ENCODE data around the gene MSL1.
"Not testable (repeated sequence)": the region's sequence is repeated elsewhere in the genome, so short reads cannot be mapped to it uniquely, and the experiment has no call there.

MSL1 gene

GRCh38 chr17:40134184-40134583 lies 12.4 kb downstream of the MSL1 start:
- DNase-seq: no peak

- no peak for DNase-seq
These were observed 14.0 kb downstream of the MSL1 start for GRCh38 chr17:40135817-40136216.

DNA sequence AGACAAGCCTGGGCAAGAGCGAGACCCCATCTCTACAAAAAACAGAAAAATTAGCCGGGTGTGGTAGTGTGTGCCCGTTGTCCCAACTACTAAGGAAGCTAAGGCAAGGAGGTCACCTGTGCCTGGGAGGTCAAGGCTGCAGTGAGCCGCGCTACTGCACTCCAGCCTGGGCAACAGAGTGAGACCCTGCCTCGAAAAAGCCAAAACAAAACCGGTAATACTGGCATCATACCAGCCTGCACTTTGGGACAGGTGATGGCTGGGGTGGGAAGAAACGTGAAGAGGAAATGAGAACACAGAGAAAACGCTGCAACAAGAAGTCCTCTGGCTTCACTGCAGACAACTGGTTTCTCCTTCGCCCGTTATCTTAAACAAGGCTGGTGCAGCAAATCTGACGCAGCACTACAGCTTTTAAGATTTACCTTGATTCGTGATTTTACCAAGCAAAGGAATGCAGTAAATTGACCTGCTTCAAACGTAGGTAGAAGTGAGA lies 17.8 kb downstream of the MSL1 start:
- no peak for DNase-seq

DNA sequence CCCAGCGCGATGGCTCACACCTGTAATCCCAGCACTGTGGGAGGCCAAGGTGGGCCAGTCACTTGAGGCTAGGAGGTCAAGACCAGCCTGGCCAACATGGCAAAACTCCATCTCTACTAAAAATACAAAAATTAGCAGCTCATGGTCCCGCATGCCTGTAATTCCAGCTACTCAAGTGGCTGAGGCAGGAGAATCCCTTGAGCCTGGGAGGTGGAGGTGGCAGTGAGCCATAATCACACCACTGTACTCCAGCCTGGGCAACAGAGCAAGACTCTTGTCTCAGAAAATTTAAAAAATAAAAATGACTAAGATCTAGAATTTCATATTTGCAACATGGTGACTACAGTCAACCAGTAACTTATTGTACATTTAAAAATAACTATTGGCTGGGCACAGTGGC lies 21.4 kb downstream of the MSL1 start:
- DNase-seq: not testable (repeated sequence)

DNA sequence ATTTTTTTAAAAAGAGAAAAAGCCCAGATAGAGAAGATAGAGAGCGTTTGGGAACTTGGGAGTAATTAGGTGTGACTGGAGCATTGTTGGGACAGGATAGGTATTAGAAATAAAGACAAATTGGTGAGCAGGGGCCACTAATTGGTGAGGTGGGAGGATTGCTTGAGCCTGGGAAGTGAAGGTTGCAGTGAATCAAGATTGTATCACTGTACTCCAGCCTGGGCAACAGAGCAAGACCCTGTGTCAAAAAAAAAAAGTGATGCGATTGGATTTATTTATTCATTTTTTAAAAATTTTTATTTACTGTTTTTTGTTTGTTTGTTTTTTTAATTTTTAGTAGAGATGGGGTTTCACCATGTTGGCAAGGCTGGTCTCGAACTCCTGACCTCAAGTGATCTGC lies 23.7 kb downstream of the MSL1 start:
- no peak for DNase-seq

DNA sequence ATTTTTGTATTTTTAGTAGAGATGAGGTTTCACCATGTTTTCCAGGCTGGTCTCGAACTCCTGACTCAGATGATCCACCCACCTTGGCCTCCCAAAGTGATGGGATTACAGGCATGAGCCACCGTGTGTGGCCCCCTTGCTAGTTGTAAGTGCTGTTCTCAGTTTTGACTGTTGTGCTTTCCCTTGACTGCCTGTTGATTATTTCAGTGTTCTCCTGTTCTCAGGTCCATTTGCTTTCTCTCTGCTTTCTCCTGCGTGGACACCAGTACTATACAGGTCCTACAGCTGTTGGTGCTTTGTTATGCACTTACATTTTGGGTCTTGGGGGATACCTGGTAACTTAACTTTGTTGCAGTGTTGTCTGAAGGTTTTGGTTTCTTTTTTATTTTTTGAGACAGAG lies 26.8 kb downstream of the MSL1 start:
- DNase-seq: no peak

DNA sequence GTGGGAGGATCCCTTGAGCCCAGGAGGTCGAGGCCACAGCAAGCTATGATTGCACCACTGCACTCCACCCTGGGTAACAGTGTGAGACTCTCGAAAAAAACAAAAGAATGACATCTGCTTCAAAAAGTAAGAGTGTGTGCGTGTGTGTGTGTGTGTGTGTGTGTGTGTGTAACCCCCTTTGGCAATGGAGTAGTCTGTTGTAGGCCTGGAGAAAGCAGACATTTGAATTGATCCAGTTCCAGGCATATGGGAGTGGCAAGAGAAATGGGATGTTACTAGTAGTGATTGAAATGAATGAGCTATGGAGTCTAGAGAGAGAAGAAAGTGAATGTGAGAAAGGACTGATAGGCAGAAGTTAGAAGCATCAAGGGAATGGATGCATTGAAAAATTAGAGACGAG lies 28.5 kb downstream of the MSL1 start:
- DNase-seq: no peak

DNA sequence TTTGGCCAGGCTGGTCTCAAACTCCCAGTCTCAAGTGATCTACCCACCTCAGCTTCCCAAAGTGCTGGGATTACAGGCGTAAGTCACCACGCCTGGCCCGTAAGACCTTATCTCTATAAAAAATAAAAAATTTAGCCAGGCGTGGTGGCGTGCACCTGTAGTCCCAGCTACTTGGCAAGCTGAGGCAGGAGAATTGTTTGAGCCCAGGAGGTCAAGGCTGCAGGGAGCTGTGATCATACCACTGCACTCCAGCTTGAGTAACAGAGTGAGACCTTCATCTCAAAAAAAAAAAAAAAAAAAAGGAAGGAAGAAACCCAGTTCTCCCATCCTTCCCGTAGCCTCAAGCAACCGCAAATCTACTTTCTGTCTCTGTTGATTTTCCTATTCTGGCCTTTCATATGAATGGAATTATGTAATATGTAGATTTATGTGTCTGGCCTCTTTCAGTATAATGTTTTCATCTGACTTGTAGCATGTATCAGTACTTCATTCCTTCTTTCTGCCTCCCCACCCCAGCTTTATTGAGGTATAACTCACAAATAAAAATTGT lies 29.7 kb downstream of the MSL1 start:
- no peak for DNase-seq

GRCh38 chr17:40153603-40154236 lies 31.9 kb downstream of the MSL1 start:
- DNase-seq: peak; percentile 38

DNA sequence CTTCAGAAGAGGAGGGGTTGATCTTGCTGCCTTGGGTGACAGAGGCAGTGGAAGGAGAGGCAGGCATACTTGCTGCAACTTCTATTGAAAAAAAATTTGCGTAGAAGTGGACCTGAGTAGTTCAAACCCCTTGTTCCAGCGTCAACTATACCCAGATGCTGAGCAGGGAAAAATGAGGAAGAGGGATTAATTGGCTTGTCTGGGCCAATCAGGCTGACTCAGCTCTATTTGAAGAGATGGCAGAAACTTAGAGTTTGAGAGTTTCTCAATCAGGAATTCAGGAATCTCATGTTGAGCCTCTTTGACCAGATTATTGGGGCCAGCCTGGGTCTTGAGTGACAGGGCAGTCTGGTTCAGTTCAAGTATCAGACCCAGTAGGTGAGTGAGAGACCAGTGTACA lies 36.2 kb downstream of the MSL1 start:
- DNase-seq: no peak

GRCh38 chr17:40158438-40159013 lies 36.8 kb downstream of the MSL1 start:
- no peak for DNase-seq

DNA sequence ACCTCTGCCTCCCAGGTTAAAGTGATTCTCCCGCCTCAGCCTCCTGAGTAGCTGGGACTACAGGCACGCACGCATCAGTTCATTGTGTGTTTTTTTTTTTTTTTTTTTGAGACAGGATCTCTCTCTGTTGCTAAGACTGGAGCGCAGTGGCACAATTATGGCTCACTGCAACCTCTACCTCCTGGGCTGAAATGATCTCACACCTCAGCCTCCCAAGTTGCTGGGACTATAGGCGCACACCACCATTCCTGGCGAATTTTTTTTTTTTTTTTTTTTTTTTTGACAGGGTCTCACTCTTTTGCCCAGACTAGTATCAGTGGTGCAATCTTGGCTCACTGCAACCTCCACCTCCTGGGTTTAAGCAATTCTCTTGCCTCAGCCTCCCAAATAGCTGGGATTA lies 37.7 kb downstream of the MSL1 start:
- no peak for DNase-seq

DNA sequence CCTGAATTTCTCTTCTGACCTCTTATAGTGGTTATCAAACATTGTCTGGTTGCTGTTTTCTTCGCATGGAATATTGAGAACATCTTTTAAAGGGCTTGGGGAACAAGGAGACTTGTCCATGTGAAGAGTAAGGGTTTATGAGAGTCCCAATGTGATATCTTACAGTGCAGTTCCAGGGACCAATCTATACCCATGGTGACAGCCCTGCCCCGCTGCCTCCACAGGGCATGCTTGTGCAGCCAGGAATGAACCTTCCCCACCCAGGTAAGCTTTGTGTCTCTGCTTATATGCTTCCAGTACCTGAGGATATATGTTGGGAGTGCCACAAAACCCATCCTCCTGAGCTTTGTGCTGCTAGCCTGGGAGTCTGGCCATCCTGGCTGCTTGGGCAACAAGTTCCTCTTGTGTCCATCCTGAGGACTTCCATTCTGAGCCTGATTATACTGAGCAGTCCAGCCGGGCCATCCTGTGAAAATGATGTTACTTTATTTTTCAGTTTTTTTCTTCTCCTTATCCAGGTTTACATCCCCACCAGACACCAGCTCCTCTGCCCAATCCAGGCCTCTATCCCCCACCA lies 46.0 kb downstream of the MSL1 start:
- DNase-seq: no peak

DNA sequence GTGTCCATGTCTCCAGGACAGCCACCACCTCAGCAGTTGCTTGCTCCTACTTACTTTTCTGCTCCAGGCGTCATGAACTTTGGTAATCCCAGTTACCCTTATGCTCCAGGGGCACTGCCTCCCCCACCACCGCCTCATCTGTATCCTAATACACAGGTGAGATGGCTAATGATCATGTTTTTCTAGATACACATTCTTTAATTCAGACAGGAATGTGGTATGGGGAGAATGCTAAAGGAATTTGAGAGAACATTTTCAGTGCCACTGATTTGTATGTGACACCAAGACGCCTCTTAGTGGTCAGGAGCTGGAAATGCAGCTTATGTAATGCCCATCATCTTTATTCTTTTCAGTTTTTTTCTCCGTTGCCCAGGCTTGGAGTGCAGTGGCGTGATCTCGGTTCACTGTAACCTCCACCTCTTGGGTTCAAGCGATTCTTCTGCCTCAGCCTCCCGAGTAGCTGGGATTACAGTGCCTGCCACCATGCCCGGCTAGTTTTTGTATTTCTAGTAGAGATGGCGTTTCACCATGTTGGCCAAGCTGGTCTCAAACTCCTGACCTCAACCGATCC lies 46.6 kb downstream of the MSL1 start:
- peak; percentile 56 for DNase-seq

- DNase-seq: no peak
These were observed 48.6 kb downstream of the MSL1 start for GRCh38 chr17:40170325-40170724.

GRCh38 chr17:40171750-40172149 lies 50.0 kb downstream of the MSL1 start:
- DNase-seq: no peak

- DNase-seq: no peak
These were observed 51.5 kb downstream of the MSL1 start for GRCh38 chr17:40173091-40173777.

DNA sequence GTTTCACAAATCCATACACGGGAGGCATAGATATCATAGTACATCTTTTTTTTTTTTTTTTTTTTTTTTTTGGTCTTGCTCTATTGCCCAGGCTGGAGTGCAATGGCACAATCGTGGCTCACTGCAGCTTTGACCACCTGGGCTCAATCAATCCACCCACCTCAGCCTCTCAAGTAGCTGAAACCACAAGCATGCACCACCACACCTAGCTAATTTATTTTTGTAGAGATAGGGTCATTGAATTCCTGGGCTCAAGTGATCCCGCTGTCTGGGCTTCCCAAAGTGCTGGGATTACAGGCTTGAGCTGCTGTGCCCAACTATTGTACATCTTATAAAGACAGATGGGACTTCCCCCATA lies 52.0 kb downstream of the MSL1 start:
- DNase-seq: no peak

DNA sequence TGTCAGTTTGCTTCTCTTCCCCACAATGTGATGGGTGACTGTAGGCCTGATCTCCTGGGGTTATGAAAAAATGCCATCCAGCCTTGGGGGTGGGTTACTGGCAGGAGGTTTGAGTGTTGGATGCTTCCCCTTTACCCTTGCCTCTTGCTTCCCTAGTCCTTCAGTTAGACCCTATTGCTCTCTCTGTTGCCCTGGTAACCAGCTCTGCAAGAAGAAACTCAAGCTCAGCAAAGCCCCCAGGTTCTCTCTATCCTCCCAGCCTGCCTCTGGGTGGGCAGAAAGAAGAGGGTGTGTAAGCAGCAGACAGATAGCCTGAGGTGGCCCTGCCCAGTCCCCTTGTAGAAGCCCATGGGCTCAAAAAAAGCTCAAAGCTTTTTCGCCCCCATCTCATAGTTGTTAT lies 52.7 kb downstream of the MSL1 start:
- no peak for DNase-seq

GRCh38 chr17:40175928-40176753 lies 54.4 kb downstream of the MSL1 start:
- DNase-seq: no peak

DNA sequence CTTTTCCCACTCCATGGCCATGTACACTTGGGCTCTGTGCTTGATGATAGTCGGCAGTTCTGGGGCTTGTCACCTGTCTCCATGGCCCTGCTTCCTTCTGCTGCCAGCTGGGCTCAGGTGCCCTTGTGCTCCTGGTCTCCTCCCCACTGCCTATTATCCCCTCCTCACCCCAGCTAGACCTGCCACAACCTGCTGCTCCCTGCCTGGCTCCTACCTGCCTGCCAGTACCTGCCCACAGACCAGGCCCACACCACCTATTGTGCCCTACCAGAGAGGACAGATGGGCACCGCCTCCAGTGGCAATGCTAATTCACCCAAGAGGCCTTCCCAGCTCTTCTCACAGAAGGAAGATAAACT lies 55.0 kb downstream of the MSL1 start:
- no peak for DNase-seq

DNA sequence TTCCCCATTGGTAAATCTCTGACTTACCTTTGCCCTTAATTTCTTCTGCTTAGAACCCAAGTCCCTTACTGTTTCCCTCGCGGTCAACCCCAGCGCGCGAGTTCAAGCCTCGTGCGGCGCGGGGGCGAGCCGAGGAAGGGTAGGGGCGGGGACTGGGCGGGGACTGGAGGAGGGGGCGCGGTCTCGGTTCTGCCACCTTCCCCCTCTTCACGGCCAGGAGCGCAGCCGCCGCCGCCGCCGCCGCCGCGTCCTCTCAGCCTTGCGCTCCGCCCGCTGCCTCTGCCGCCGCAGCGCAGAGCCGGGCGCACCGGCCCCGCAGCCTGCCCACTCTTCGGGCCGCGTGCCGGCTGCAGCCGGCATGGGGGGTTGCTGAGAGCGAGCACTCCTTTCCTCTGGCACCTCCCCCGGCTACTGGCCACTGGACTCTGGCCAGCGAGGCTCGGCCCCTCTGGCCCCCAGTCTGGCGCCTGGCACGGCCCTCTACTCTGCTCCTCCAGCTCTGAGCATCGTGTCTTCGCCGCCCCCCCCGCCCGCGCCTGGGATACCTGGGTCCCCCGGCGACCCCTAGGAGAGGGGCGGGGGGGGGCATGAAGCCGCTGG lies 55.6 kb downstream of the MSL1 start, which contains the start of gene RAPGEFL1:
Gene RAPGEFL1 (plus strand): TSS at position 196 of the 600 bp plus-strand sequence. CDS start 392 bp downstream, at position 588.
- DNase-seq: peak; percentile 80
